Keratinocyte (primary cell): ENCODE measurements around the gene ARHGAP5.

Experiments used
- CTCF ChIP-seq, 3 experiments: IDR thresholded peaks in 1 of 3; conservative IDR thresholded peaks in 1 of 3; optimal IDR thresholded peaks in 1 of 3; 2 replicates in 2 of 3; 3 replicates in 1 of 3; pipeline versions ENCODE3 to v1.5.1; 2011; ENCODE audit warnings: low read length in 3 of 3, mild to moderate bottlenecking in 3 of 3, moderate library complexity in 2 of 3, control low read depth in 1 of 3, inconsistent platforms in 1 of 3; ENCODE audit not compliant: insufficient read depth in 2 of 3; ENCODE audit errors: extremely low read depth in 1 of 3
- EZH2 ChIP-seq: IDR thresholded peaks from one replicate; pipeline ENCODE4 v1.6.1; 2012; ENCODE audit warnings: inconsistent platforms, mild to moderate bottlenecking, low read length, moderate library complexity

- TF ChIP-seq CTCF (optimal IDR thresholded peaks at IDR 0.05 in 1 of 3, IDR thresholded peaks at IDR 0.05 in 1 of 3, conservative IDR thresholded peaks at IDR 0.05 in 1 of 3; ENCODE audit: extremely low read depth in 1 of 3, insufficient read depth in 2 of 3, low read length in 3 of 3) (no peak), EZH2 (no peak)
Observed at GRCh38 chr14:32087173-32087861, 10.2 kb downstream of the ARHGAP5 start.
